ENCODE measurements around the gene ADAMTS14.

DNA sequence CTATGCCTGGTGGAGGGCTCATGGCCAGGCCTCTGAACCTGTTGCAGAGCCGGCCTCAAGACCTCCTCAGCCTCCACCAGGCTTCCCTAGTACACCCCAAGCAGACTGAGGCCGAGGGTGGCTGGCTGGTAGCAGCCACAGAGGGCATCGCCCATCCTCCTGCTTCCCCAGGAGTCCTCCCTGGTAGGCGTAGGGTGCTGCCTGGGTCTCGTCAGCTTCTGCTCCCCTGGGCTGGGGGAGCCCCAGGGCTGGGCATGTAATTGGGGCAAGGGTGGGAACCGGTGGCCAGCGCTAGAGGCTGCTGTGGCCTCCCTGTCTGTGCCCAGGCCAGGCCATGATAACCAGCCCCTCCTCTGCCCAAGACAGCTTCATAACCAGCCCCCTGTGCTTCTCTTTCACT, 80.3 kb downstream of the ADAMTS14 start:
- no peak for TF ChIP-seq POLR2A (IDR thresholded peaks at IDR 0.05; ENCODE audit: low read depth, low read length)
- no peak for TF ChIP-seq POLR2AphosphoS5 (IDR thresholded peaks at IDR 0.05; ENCODE audit: low read depth, low read length)
- TF ChIP-seq TAF1 (IDR thresholded peaks at IDR 0.05; ENCODE audit: borderline replicate concordance, low read depth, low read length), result no peak

All from GM12892 (cell line).